HCT116 (cell line): Measurements from ENCODE around the gene SLC4A11. TPM values are rescaled to one million over a fixed set of nuclear protein-coding genes. Genes with fewer than 3 reads are reported as not detected.

Source experiments
- ATAC-seq: fragments of 200-7000 bp; cut with Tn5 transposase; 2 replicates; pipeline ENCODE4 v1.9.1; 2020; ENCODE audit warnings: mild to moderate bottlenecking, moderate library complexity
- BruUV-seq: library from RNA; stranded (reverse); fragments of 400-500 nt; replicated peaks from 2 replicates; lab custom pipeline; 2021; lab: Mats Ljungman, UMichigan
- CTCF ChIA-PET: fragments of 300-600 bp; sonication (Branson Sonifier 250); formaldehyde crosslinking; loops from one replicate; lab custom pipeline; 2021; ENCODE audit warnings: antibody characterized with exemption; lab: Charles Lee
- POLR2A ChIA-PET: fragments of 300-600, 350-600 bp; sonication (Branson Sonifier 250); formaldehyde crosslinking; loops from one replicate; lab custom pipeline; 2021; ENCODE audit warnings: antibody characterized with exemption; lab: Charles Lee
- RAD21 ChIA-PET, 2 experiments: fragments of 300-600 bp; sonication (Branson Sonifier 250); formaldehyde crosslinking; loops; one replicate each; lab custom pipeline; 2023; ENCODE audit warnings: low total read pairs in 2 of 2; ENCODE audit not compliant: uncharacterized antibody in 2 of 2, unreplicated experiment in 2 of 2, low non-redundant PET in 1 of 2; lab: Charles Lee
- DNase-seq: peaks from one replicate; pipeline ENCODE4 v3.0.0-alpha.2; 2010; ENCODE audit warnings: low read depth, low spot score
- H2AFZ ChIP-seq: fragments of 200-600 bp; shearing (Covaris generic), sonication (generic); 2 replicates; pipeline ENCODE4 v1.6.1; 2017; ENCODE audit warnings: low read depth, mixed run types, mixed read lengths, antibody characterized with exemption, low read length; ENCODE audit not compliant: poor library complexity, severe bottlenecking
- H3K27ac ChIP-seq: 2 replicates; pipeline ENCODE4 v1.5.1; 2012; ENCODE audit warnings: low read depth, low read length
- H3K27me3 ChIP-seq: fragments of 200-600 bp; sonication (generic); 2 replicates; pipeline ENCODE4 v1.6.1; 2016; ENCODE audit warnings: mixed run types, low read length, mixed read lengths; ENCODE audit not compliant: insufficient read depth
- H3K36me3 ChIP-seq, 2 experiments: fragments of 200-500 bp in 1 of 2; fragments of 200-600 bp in 1 of 2; sonication (Bioruptor generic) in 1 of 2; sonication (generic) in 1 of 2; 2 replicates each; pipeline versions ENCODE4 v1.5.1 to v1.6.1; 2014 to 2016; ENCODE audit warnings: low read length in 2 of 2, inconsistent platforms in 1 of 2, mixed read lengths in 1 of 2, mixed run types in 1 of 2; ENCODE audit not compliant: insufficient read depth in 2 of 2, control insufficient read depth in 1 of 2
- H3K4me1 ChIP-seq, 2 experiments: fragments of 200-600 bp in 1 of 2; sonication (generic) in 1 of 2; 2 replicates each; pipeline versions ENCODE4 v1.5.1 to v1.6.1; 2012 to 2017; ENCODE audit warnings: low read length in 2 of 2, inconsistent platforms in 1 of 2, mild to moderate bottlenecking in 1 of 2, mixed read lengths in 1 of 2, mixed run types in 1 of 2, moderate library complexity in 1 of 2; ENCODE audit not compliant: insufficient read depth in 2 of 2, control insufficient read depth in 1 of 2
- H3K4me2 ChIP-seq: fragments of 200-600 bp; sonication (generic); 2 replicates; pipeline ENCODE4 v1.6.1; 2017; ENCODE audit warnings: mixed run types, low read length, mixed read lengths
- H3K4me3 ChIP-seq, 2 experiments: fragments of 200-600 bp in 1 of 2; sonication (generic) in 1 of 2; replicated peaks in 1 of 2; 2 replicates each; pipeline ENCODE4 v1.5.1; 2011 to 2016; ENCODE audit warnings: low read length in 2 of 2, control low read depth in 1 of 2, low read depth in 1 of 2, mild to moderate bottlenecking in 1 of 2, mixed read lengths in 1 of 2, mixed run types in 1 of 2
- H3K79me2 ChIP-seq: fragments of 200-600 bp; sonication (generic); 2 replicates; pipeline ENCODE4 v1.6.1; 2017; ENCODE audit warnings: mild to moderate bottlenecking, mixed run types, low read length, moderate library complexity, mixed read lengths; ENCODE audit not compliant: insufficient read depth
- H3K9ac ChIP-seq: fragments of 200-600 bp; sonication (generic); 2 replicates; pipeline ENCODE4 v1.6.1; 2016; ENCODE audit warnings: low read length, mixed read lengths
- H3K9me2 ChIP-seq: fragments of 200-600 bp; sonication (generic), shearing (Covaris generic); 2 replicates; pipeline ENCODE4 v1.6.1; 2017; ENCODE audit warnings: mixed run types, mild to moderate bottlenecking, moderate library complexity; ENCODE audit not compliant: insufficient read depth
- H3K9me3 ChIP-seq, 2 experiments: fragments of 200-500 bp in 1 of 2; fragments of 200-600 bp in 1 of 2; sonication (Bioruptor generic) in 1 of 2; sonication (generic) in 1 of 2; 2 replicates each; pipeline ENCODE4 v1.6.1; 2014 to 2017; ENCODE audit warnings: low read length in 2 of 2, mixed read lengths in 2 of 2, inconsistent platforms in 1 of 2, low read depth in 1 of 2, mild to moderate bottlenecking in 1 of 2, mixed run types in 1 of 2, moderate library complexity in 1 of 2; ENCODE audit not compliant: control insufficient read depth in 1 of 2, insufficient read depth in 1 of 2
- H4K20me1 ChIP-seq: fragments of 200-600 bp; sonication (generic), shearing (Covaris generic); 2 replicates; pipeline ENCODE4 v1.6.1; 2017; ENCODE audit warnings: mixed run types, mild to moderate bottlenecking, moderate library complexity; ENCODE audit not compliant: insufficient read depth
- ATF3 ChIP-seq: IDR thresholded peaks from 2 replicates; pipeline ENCODE4 v1.6.1; 2012
- CEBPB ChIP-seq: IDR thresholded peaks from 2 replicates; pipeline ENCODE4 v1.6.1; 2012; ENCODE audit warnings: low read depth
- EGR1 ChIP-seq: IDR thresholded peaks from 2 replicates; pipeline ENCODE4 v1.6.1; 2012; ENCODE audit warnings: low read depth
- FOSL1 ChIP-seq: IDR thresholded peaks from 2 replicates; pipeline ENCODE4 v1.6.1; 2012; ENCODE audit warnings: low read depth
- MAX ChIP-seq: IDR thresholded peaks from 2 replicates; pipeline ENCODE4 v1.6.1; 2012
- POLR2A ChIP-seq: IDR thresholded peaks from 2 replicates; pipeline ENCODE4 v1.7.0; 2011; ENCODE audit warnings: borderline replicate concordance; ENCODE audit not compliant: insufficient read depth, insufficient read length; ENCODE audit errors: extremely low read depth
- RAD21 ChIP-seq: IDR thresholded peaks from 2 replicates; pipeline ENCODE4 v1.6.1; 2012; ENCODE audit warnings: low read depth, mild to moderate bottlenecking
- REST ChIP-seq: IDR thresholded peaks from 2 replicates; pipeline ENCODE4 v1.6.1; 2012; ENCODE audit warnings: low read depth
- SIN3A ChIP-seq: IDR thresholded peaks from 2 replicates; pipeline ENCODE4 v1.6.1; 2012; ENCODE audit warnings: low read depth
- SP1 ChIP-seq: IDR thresholded peaks from 2 replicates; pipeline ENCODE4 v1.6.1; 2012; ENCODE audit warnings: low read depth
- YY1 ChIP-seq: IDR thresholded peaks from 2 replicates; pipeline ENCODE4 v1.6.1; 2011; ENCODE audit warnings: low read length, low read depth, moderate library complexity, mild to moderate bottlenecking; ENCODE audit not compliant: insufficient replicate concordance; ENCODE audit errors: extremely low read depth
- ZFX ChIP-seq: fragments of 450-650 bp; IDR thresholded peaks from 2 replicates; pipeline ENCODE4 v1.6.1; 2017
- ZNF274 ChIP-seq: fragments of 200-500 bp; sonication (Bioruptor generic); IDR thresholded peaks from 2 replicates; pipeline ENCODE4 v1.6.1; 2014; ENCODE audit warnings: mild to moderate bottlenecking, low read depth, low read length, inconsistent platforms
- intact Hi-C: fragments of 100-400 bp; cut with micrococcal nuclease; formaldehyde crosslinking; loops from 2 replicates; pipeline ENCODE4 v1.10.0; 2022
- total RNA-seq: library from RNA; stranded (reverse); gene quantifications from one replicate; pipeline ENCODE4 v1.2.1, GENCODE V29; 2021; ENCODE audit not compliant: unreplicated experiment

Gene SLC4A11
- total RNA-seq, 1 experiment from 2014 or later, result 22.7 TPM

GRCh38 chr20:3193806-3194616 is 45.0 kb downstream of the SLC4A11 start:
- no TSS peak for BruUV-seq
- DNase-seq (no peak), ATAC-seq (no peak)
- ChIA-PET CTCF (no interaction called here), RAD21 (no interaction called here), POLR2A (no interaction called here)
- H3K36me3 ChIP-seq, result peaks cover 26 to 37% of the 10 kb centered on the region in 2 experiments; a peak in 3 of 4 replicates
- no peaks in the 10 kb centered on the region for H3K79me2 ChIP-seq
- no peak overlapping the region for H3K4me2 ChIP-seq
- no peak overlapping the region for H3K27ac ChIP-seq
- H4K20me1 ChIP-seq, result no peaks in the 10 kb centered on the region
- no peaks in the 10 kb centered on the region for H3K9me3 ChIP-seq
- no peak overlapping the region for H3K4me3 ChIP-seq
- intact Hi-C loops, result no loop called here
- no peak overlapping the region for H3K9ac ChIP-seq
- H3K27me3 ChIP-seq, result no peaks in the 10 kb centered on the region
- no peaks in the 10 kb centered on the region for H3K9me2 ChIP-seq
- no peak overlapping the region for H2AFZ ChIP-seq
- TF ChIP-seq ATF3 (no peak), SP1 (no peak), POLR2A (no peak), RAD21 (no peak), REST (no peak), EGR1 (no peak), CEBPB (no peak), YY1 (no peak), FOSL1 (no peak), MAX (no peak), ZNF274 (no peak), ZFX (no peak), SIN3A (no peak)
- H3K4me1 ChIP-seq, result no peaks in the 10 kb centered on the region
